Measurements from ENCODE around the gene THAP3.
"Not testable (repeated sequence)": the region's sequence is repeated elsewhere in the genome, so short reads cannot be mapped to it uniquely, and the experiment has no call there.

The THAP3 gene

DNA sequence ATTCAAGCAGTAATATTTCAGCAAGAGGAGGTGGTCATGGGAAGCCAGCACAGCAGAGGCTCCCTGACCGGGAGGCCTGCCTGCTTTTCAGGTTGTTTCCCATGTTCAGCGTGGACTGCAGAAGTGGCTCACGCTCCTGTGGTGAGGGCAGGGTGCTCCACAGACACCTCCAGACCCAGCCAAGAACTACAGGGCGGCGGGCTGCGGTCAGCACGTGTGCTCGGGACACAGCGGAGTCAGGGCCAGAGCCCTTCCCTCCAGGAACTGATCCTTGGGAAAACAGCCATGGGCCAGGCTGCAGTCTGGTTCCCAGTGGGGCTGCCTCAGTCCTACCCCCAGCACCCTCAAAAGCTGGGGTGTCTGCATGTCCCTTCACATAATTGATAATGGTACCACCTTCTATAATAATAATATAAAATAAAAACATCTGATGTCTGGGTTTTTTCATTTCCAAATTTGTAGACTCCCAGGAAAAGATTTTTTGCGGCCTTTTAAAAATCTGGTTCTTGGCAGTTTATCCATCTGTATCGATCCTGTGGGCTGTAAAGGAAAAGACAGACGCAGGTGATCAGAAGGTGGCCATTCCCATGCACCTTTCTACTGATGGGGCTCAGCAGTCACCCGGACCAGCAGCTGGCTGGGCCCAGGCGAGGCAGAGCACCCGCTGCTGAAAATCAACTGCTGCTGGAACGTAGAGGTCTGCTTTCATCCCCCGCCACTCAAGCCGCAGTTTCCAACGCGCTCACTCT is 10.7 kb downstream of the THAP3 start:
- no peak for DNase-seq (ENCODE audit: low read depth in 2 of 2)

- no peak for DNase-seq (ENCODE audit: low read depth in 2 of 2)
These were observed 11.5 kb downstream of the THAP3 start for GRCh38 chr1:6635910-6636760.

DNA sequence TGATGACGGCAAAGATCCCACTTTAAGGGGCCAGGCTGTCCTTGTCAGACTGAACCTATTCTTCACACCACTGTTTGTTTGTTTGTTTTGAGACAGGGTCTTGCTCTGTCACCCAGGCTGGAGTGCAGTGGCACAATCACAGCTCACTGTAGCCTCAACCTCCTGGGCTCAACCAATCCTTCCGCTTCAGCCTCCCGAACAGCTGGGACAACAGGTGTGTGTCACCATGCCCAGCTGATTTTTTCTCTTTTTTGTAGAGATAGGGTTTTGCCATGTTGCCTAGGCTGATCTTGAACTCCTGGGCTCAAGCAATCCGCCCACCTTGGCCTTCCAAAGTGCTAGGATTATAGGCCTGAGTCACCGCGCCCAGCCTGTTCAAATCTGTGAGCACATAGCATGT is 12.1 kb downstream of the THAP3 start:
- not testable (repeated sequence) for DNase-seq (ENCODE audit: low read depth in 2 of 2)

DNA sequence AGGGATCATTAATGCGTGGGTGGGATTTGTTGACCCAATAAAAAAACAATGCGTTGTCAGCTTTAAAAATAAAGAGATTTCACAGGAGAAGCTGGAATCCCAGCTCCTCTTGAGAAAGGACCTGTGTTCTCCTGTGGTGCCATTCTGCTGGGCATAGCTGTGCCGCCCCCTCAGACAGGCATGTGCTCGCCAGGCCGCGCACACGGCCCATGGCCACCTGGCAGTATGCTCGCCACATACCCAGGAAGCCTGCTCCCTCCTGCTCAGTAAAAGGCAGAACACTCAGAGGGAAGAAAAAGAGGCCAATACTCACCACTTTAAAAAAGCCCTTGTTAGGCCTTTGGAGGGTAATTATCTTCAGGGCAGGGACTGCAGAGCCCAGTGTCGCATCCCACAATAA is 13.1 kb downstream of the THAP3 start:
- no peak for DNase-seq (ENCODE audit: low read depth in 2 of 2)

GRCh38 chr1:6638226-6638625 is 13.6 kb downstream of the THAP3 start:
- DNase-seq (ENCODE audit: low read depth in 2 of 2), result no peak

- not testable (repeated sequence) for DNase-seq (ENCODE audit: low read depth in 2 of 2)
These were observed 16.2 kb downstream of the THAP3 start for GRCh38 chr1:6640867-6641266.

DNA sequence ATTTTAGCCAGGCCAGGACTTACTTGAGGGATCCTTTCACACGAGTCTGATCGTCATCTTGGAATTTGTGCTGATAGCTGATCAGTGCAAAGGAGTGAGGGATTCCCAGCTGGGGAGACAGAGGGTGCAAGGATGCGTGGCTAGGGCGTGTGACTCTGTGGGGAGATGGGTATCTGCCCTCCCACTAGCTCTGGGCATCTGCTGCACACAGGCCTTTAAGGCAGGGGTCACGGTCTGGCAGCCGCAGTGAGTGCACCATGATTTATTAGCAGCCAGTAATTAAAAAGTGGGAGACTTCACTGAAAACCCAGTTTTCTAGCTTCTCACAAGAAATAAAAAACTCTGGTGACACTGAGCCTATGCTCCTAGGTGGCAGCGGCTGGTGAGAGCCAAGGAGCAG is 20.4 kb downstream of the THAP3 start:
- no peak for DNase-seq (ENCODE audit: low read depth in 2 of 2)

DNA sequence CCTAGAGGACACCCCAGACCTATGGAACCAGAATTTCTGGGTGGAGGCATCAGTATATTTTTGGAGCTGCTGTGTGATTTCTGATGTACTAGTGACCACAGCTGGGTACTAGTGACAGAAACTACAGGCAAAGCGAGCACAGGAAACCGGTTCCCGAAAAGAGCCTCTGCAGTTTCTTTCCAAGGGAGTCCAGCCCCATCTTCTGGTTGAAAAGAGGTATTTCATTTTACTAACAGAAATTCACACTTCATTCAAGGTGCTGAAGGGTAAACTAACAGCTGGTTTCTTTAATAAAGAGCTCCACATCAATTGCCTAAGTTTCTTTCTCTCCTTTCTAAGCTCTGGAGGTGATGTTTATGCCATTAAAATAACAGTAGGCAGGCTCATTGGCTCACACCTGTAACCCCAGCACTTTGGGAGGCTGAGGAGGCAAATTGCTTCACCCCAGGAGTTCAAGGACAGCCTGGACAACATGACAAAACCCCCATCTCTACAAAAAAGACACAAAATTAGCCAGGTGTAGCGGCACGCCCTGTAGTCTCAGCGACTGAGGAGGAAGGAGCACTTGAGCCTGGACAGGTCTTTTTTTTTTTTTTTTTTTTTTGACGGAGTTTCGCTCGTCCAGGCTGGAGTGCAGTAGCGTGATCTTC is 22.0 kb downstream of the THAP3 start:
- no peak for DNase-seq (ENCODE audit: low read depth in 2 of 2)

DNA sequence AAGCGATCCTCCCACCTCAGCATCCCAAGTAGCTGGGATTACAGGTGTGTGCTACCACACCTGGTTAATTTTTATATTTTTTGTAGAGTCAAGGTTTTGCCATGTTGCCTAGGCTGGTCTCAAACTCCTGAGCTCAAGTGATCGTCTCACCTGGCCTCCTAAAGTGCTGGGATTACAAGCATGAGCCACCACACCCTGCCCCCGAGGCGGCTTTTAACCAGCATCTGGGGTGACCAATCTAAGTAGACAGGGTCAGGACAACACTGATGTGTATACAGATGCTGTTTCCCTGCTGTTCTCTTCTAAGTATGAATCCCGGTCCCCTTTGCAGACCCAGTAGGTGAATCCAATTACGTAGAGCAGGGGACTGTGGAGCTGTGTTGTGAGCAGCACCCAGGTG is 23.9 kb downstream of the THAP3 start:
- no peak for DNase-seq (ENCODE audit: low read depth in 2 of 2)

GRCh38 chr1:6651909-6652308 is 27.2 kb downstream of the THAP3 start:
- no peak for DNase-seq (ENCODE audit: low read depth in 2 of 2)

DNA sequence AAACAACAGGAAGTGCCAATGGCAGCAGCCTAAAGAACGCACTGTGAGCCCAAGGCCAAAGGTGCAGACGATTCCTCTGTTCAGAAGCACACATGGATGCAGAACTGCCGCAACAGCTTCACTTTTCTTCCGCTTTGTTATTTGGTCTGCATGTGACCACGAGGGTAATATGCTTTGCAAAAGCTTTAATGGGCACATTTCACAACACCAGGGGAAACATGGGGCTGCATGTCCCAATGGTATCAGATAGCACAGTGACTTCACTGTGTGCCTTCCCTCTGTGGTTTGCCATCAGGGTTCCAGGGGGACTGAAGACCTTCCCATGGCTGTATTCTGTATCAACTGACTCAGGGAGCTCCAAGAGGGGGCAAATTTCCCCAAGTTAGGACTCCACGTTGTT is 28.3 kb downstream of the THAP3 start:
- no peak for DNase-seq (ENCODE audit: low read depth in 2 of 2)

- no peak for DNase-seq (ENCODE audit: low read depth in 2 of 2)
These were observed 29.0 kb downstream of the THAP3 start for GRCh38 chr1:6653436-6654290.

DNA sequence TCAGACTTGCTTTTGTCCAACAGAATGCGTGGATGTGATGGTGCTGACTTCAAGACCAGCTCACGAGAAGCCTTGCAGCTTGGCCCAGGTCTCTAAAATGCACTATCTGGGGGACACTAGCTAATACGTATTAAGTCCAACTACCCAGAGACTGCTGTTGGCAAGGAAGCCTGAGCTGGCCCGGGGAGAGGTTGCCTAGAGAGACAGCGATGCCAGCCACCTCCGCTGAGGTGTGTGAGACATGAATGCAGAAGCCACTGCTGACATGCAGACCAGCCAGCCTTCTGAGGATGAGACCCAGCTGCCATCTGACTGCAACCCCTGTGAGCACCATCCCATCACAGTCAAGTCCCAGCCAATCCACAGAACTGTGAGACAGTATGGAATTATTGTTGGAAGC is 32.5 kb downstream of the THAP3 start:
- no peak for DNase-seq (ENCODE audit: low read depth in 2 of 2)

DNA sequence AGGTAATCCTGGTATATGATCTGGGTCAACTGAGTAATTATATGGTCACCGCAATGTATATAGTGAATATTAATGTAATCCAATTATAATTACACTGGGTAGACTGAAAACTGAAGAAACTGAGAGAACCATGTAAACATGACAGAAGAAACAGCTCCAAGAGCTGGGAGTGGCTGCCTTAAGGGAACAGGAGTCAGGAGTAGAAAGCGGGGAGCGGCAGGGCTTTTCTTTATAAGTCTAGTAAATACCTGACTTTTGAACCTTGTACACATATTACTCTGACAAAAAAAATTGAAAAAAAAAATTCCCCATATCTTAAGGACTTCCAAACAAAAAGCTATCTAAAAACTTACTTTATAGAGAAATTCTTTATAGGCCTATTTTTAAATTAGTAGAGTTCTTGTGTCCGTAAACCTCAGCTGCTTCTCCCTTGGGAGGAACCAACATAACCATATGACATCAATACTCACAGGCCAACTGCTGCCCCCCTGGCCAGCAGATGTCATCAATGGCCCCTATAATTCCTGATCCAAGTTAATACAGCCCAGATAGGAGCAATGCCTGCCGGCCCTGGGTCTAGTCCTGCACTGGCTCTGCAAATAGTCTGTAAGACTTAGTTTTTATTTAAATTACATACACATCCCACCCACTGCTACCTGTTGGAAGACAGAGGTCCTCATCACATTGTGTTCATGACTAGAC is 33.8 kb downstream of the THAP3 start:
- DNase-seq (ENCODE audit: low read depth in 2 of 2), result no peak

- no peak for DNase-seq (ENCODE audit: low read depth in 2 of 2)
These were observed 35.9 kb downstream of the THAP3 start for GRCh38 chr1:6660415-6661049.

DNA sequence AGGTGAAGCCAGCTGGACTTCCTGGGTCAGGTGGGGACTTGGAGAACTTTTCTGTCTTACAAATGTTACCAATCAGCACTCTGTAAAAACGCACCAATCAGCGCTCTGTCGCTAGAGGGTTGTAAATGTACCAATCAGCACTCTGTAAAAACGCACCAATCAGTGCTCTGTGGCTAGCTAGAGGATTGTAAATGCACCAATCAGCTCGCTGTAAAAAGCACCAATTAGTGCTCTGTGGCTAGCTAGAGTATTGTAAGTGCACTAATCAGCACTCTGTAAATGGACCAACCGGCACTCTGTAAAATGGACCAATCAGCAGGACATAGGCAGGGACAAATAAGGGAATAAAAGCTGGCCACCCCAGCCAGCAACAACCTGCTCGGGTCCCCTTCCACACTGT is 37.8 kb downstream of the THAP3 start:
- not testable (repeated sequence) for DNase-seq (ENCODE audit: low read depth in 2 of 2)

DNA sequence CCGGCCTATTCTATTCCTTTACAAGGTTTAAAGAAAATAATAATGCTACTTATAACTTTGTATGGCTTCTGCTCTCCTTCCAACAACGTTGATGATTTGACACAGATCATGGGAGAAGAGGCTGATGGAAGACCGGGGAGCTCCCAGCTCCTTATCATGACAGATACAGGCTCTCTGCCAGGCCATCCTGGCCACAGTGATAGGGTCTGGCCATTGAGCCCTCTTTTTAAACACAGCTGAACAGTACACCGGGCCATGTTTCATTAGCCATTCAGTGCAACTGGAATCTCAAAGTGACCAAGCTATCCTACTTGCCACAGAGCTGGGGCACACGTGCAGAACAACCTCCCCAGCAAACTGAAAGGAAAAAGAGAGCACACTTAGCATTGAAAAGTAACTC is 42.0 kb downstream of the THAP3 start:
- DNase-seq (ENCODE audit: low read depth in 2 of 2), result no peak

DNA sequence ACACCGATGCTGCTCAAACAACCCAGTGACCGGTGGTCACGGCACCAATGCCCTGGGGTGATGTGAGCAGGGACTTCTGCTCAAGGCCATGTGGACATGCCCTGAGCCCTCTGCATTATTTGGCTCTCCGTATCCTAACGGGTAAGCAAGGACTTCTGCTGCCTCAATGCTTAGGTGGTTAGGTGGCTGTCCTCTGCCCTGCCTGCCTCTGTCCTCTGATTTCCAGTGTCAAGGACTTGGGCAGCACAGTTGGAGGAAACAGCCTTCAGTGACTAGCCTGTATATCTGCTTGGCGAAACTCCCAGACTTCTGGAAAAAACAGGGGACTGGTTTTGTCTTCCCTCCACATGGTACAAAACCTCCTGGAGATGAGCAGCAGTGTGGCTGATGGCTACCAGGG is 42.5 kb downstream of the THAP3 start:
- DNase-seq (ENCODE audit: low read depth in 2 of 2), result no peak

DNA sequence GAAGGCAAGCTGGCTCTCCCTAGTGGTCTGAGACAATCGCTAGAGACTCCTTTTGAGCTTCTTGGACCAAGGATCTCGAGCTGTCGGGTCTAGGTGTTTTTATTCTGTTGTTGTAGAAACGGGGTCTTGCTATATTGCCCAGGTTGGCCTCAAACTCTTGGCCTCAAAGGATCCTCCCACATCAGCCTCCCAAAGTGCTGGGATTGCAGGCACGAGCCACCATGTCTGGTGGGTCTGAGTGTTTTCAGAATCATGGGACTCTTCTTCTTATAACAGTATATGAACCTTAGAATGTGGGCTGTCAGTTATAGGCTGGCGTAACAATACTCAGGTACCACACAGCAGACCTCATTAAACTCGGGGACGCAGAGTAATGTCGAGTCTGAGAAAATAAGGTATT is 43.8 kb downstream of the THAP3 start:
- DNase-seq (ENCODE audit: low read depth in 2 of 2), result no peak

- no peak for DNase-seq (ENCODE audit: low read depth in 2 of 2)
These were observed 47.9 kb downstream of the THAP3 start for GRCh38 chr1:6672558-6672957.
